Smooth muscle cell (in vitro differentiated cells): Measurements from ENCODE around the gene PRKAG2. TPM values are rescaled to one million over a fixed set of nuclear protein-coding genes. Genes with fewer than 3 reads are reported as not detected.

Source experiments
- DNase-seq: peaks from one replicate; lab custom pipeline; 2025; ENCODE audit not compliant: unreplicated experiment; lab: John Stamatoyannopoulos, UW
- H2AFZ ChIP-seq: fragments of 200-600 bp; sonication (generic); 2 replicates; pipeline ENCODE4 v1.6.0; 2016; ENCODE audit warnings: antibody characterized with exemption, low read depth, mild to moderate bottlenecking
- H3F3A ChIP-seq: fragments of 200-600 bp; sonication (generic); 2 replicates; pipeline ENCODE4 v1.6.0; 2017; ENCODE audit warnings: antibody characterized with exemption, low read depth
- H3K27ac ChIP-seq: fragments of 200-600 bp; sonication (generic); 2 replicates; pipeline ENCODE4 v1.5.1; 2016; ENCODE audit warnings: low read depth, mild to moderate bottlenecking
- H3K27me3 ChIP-seq: fragments of 200-600 bp; sonication (generic); 2 replicates; pipeline ENCODE4 v1.6.1; 2016; ENCODE audit warnings: low read depth, mild to moderate bottlenecking
- H3K36me3 ChIP-seq: fragments of 200-600 bp; sonication (generic); 2 replicates; pipeline ENCODE4 v1.5.1; 2016; ENCODE audit warnings: low read depth
- H3K4me1 ChIP-seq: fragments of 200-600 bp; sonication (generic); 2 replicates; pipeline ENCODE4 v1.5.1; 2016; ENCODE audit warnings: low read depth
- H3K4me2 ChIP-seq: fragments of 200-600 bp; sonication (generic); 2 replicates; pipeline ENCODE4 v1.6.0; 2016; ENCODE audit warnings: mild to moderate bottlenecking
- H3K4me3 ChIP-seq: fragments of 200-600 bp; sonication (generic); 2 replicates; pipeline ENCODE4 v1.5.1; 2016; ENCODE audit warnings: mild to moderate bottlenecking
- H3K79me2 ChIP-seq: fragments of 200-600 bp; sonication (generic); 2 replicates; pipeline ENCODE4 v1.6.0; 2016; ENCODE audit warnings: low read depth, mild to moderate bottlenecking
- H3K9ac ChIP-seq: fragments of 200-600 bp; sonication (generic); 2 replicates; pipeline ENCODE4 v1.6.0; 2016; ENCODE audit warnings: low read depth
- H3K9me3 ChIP-seq: fragments of 200-600 bp; sonication (generic); replicated peaks from 2 replicates; pipeline ENCODE4 v1.5.1; 2016; ENCODE audit warnings: low read depth
- H4K20me1 ChIP-seq: fragments of 200-600 bp; sonication (generic); 2 replicates; pipeline ENCODE4 v1.6.0; 2016; ENCODE audit warnings: low read depth
- CTCF ChIP-seq: fragments of 200-600 bp; sonication (generic); IDR thresholded peaks from 2 replicates; pipeline ENCODE4 v1.5.1; 2017; ENCODE audit warnings: borderline replicate concordance, mild to moderate bottlenecking, antibody characterized with exemption; ENCODE audit not compliant: insufficient read depth, poor library complexity, severe bottlenecking
- WGBS: methylation state at CpG from one replicate; pipeline ENCODE4 v1.1.7; 2016; ENCODE audit warnings: low lambda C conversion rate; 5-methylcytosine and 5-hydroxymethylcytosine counted together
- polyA plus RNA-seq: library from polyadenylated mRNA; unstranded; fragments of >200 nt; fragmentation: Nextera tagmentation; extraction: Ambion mirVana; gene quantifications from 2 replicates; pipeline ENCODE4 v1.2.1, GENCODE V29; 2016
- total RNA-seq: library from RNA; depleted of rRNA; stranded (reverse); fragments of >200 nt; gene quantifications from 2 replicates; pipeline ENCODE4 v1.2.3, GENCODE V29; 2014

PRKAG2 gene
- total and polyA plus RNA-seq, 2 experiments from 2014 or later, result 3.5 to 3.9 TPM

GRCh38 chr7:151897951-151898686, 21.2 kb upstream of the PRKAG2 start:
- no peaks in the 10 kb centered on the region for H3K4me1 ChIP-seq
- 92% methylated on average over 18 of the region's 18 CpGs for WGBS
- H3F3A ChIP-seq, result no peaks in the 10 kb centered on the region
- no peak overlapping the region for H3K9ac ChIP-seq
- no peaks in the 10 kb centered on the region for H4K20me1 ChIP-seq
- H3K4me3 ChIP-seq, result no peak overlapping the region
- no peak overlapping the region for H3K27ac ChIP-seq
- no peaks in the 10 kb centered on the region for H3K79me2 ChIP-seq
- H3K9me3 ChIP-seq, result no peaks in the 10 kb centered on the region
- no peak for DNase-seq
- no peak overlapping the region for H3K4me2 ChIP-seq
- no peaks in the 10 kb centered on the region for H3K36me3 ChIP-seq
- no peak overlapping the region for H2AFZ ChIP-seq
- H3K27me3 ChIP-seq, result no peaks in the 10 kb centered on the region
- no peak for TF ChIP-seq CTCF

DNA sequence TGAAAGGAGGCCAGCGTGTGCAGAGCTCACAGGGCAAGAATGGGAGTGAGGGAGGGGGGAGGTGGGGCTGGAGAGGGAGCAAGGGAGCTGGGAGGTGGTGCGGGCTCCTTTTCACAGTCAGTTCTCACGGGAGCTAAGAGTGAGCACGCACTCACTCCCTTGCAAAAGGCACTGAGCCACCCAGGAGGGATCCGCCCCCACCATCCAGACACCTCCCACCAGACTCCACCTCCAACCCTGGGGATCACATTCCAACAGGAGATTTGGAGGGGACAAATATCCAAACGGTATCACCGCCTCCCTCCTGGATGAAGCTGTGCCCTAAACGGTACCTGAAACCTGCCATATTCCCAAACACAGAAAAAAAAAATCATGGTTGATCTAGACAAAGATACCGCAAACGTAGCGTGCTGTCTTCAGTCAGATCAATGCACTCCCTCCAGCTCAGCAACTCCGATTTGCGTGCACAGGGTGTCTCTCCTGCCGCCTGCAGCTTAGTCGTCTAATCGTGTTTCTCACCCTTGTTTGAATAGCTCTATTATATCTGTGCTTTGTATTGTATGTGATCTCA, 20.3 kb upstream of the PRKAG2 start:
- DNase-seq, result no peak
- H3K27me3 ChIP-seq, result no peaks in the 10 kb centered on the region
- WGBS, result 20% methylated on average over 16 of the region's 16 CpGs
- no peaks in the 10 kb centered on the region for H3K9me3 ChIP-seq
- no peak for TF ChIP-seq CTCF
- H3K4me1 ChIP-seq, result no peaks in the 10 kb centered on the region
- no peaks in the 10 kb centered on the region for H3F3A ChIP-seq
- no peak overlapping the region for H3K27ac ChIP-seq
- H3K79me2 ChIP-seq, result no peaks in the 10 kb centered on the region
- H3K4me2 ChIP-seq, result no peak overlapping the region
- H3K9ac ChIP-seq, result no peak overlapping the region
- no peak overlapping the region for H2AFZ ChIP-seq
- no peaks in the 10 kb centered on the region for H3K36me3 ChIP-seq
- no peaks in the 10 kb centered on the region for H4K20me1 ChIP-seq
- H3K4me3 ChIP-seq, result no peak overlapping the region

DNA sequence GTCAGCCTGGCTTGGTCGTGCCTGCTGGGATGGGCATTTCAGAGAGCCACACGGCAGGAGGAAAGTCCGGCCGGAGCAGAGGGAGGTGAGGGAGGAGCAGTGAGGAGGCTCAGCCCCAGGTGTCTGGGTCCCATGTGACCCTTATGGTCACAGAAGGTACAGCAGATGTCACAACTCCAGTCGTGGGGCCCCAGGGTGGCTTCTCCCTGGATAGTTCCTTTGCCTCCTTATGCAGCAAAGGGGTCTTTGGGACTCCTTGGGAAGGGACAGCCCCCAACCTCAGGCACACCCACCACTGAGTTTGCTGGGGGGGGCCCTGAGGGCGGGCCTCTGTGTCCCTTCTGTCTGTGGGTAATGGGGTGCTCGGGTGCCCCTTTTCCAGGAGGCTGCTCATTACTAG, 19.6 kb upstream of the PRKAG2 start:
- Histone ChIP-seq H3K27ac (no peak overlapping the region), H3K4me3 (no peak overlapping the region), H3K4me2 (no peak overlapping the region), H3K79me2 (no peaks in the 10 kb centered on the region), H2AFZ (no peak overlapping the region), H4K20me1 (no peaks in the 10 kb centered on the region), H3K27me3 (no peaks in the 10 kb centered on the region), H3K4me1 (no peaks in the 10 kb centered on the region), H3K9me3 (no peaks in the 10 kb centered on the region), H3K36me3 (no peaks in the 10 kb centered on the region), H3K9ac (no peak overlapping the region), H3F3A (no peaks in the 10 kb centered on the region)
- no peak for DNase-seq
- WGBS, result 83% methylated on average over 7 of the region's 7 CpGs
- no peak for TF ChIP-seq CTCF

GRCh38 chr7:151896086-151896485, 19.2 kb upstream of the PRKAG2 start:
- H3K9ac ChIP-seq, result no peak overlapping the region
- H2AFZ ChIP-seq, result no peak overlapping the region
- H3K36me3 ChIP-seq, result no peaks in the 10 kb centered on the region
- H4K20me1 ChIP-seq, result no peaks in the 10 kb centered on the region
- H3K9me3 ChIP-seq, result no peaks in the 10 kb centered on the region
- no peaks in the 10 kb centered on the region for H3K4me1 ChIP-seq
- no peaks in the 10 kb centered on the region for H3F3A ChIP-seq
- no peak overlapping the region for H3K27ac ChIP-seq
- no peak for DNase-seq
- TF ChIP-seq CTCF, result no peak
- H3K79me2 ChIP-seq, result no peaks in the 10 kb centered on the region
- H3K27me3 ChIP-seq, result no peaks in the 10 kb centered on the region
- no peak overlapping the region for H3K4me3 ChIP-seq
- WGBS, result 82% methylated on average over 4 of the region's 4 CpGs
- no peak overlapping the region for H3K4me2 ChIP-seq
